Liver (tissue), 3 donors: ENCODE results near the gene ZFYVE28.

Experiments used
- CTCF ChIP-seq: fragments of 150-350 bp; IDR thresholded peaks from 2 replicates; pipeline ENCODE4 v1.5.1; 2017; ENCODE audit warnings: improper control_type of control experiment, low read depth, low read length; ENCODE audit not compliant: missing input control
- EGR1 ChIP-seq, 2 donors: IDR thresholded peaks; 2 replicates each; pipeline ENCODE4 v1.6.1; 2016 to 2018; ENCODE audit warnings: antibody characterized with exemption in 2 of 2, low read depth in 2 of 2
- SP1 ChIP-seq: IDR thresholded peaks from 2 replicates; pipeline ENCODE4 v1.6.1; 2018; ENCODE audit warnings: antibody characterized with exemption, mild to moderate bottlenecking
- YY1 ChIP-seq: IDR thresholded peaks from 2 replicates; pipeline ENCODE4 v1.6.1; 2016; ENCODE audit warnings: antibody characterized with exemption, mild to moderate bottlenecking
- donor health status: healthy.
- donor health status: healthy.

GRCh38 chr4:2262145-2262943 lies 156.1 kb downstream of the ZFYVE28 start:
- TF ChIP-seq CTCF, result no peak
- peak; percentile 50 for TF ChIP-seq YY1
- peak in 1 of 2 donors; percentile 63 for TF ChIP-seq EGR1 (IDR thresholded peaks at IDR 0.05; ENCODE audit: low read depth in 2 of 2)
- peak; percentile 85 for TF ChIP-seq SP1
